OCI-LY7 (cell line): Measurements from ENCODE around the gene SERPINE2. TPM values are rescaled to one million over a fixed set of nuclear protein-coding genes. Genes with fewer than 3 reads are reported as not detected.

ENCODE experiments used
- BruUV-seq: library from RNA; stranded (reverse); fragments of 400-500 nt; replicated peaks from 2 replicates; lab custom pipeline; 2021; lab: Mats Ljungman, UMichigan
- CTCF ChIA-PET: fragments of 300-600 bp; sonication (Branson Sonifier 250); formaldehyde crosslinking; loops from one replicate; lab custom pipeline; 2022; ENCODE audit warnings: antibody characterized with exemption; ENCODE audit not compliant: unreplicated experiment; lab: Charles Lee
- POLR2A ChIA-PET: fragments of 300-600 bp; sonication (Branson Sonifier 250); formaldehyde crosslinking; loops from one replicate; lab custom pipeline; 2022; ENCODE audit warnings: antibody characterized with exemption; lab: Charles Lee
- DNase-seq: peaks from one replicate; pipeline ENCODE4 v3.0.0-alpha.2; 2015; ENCODE audit warnings: low spot score
- H2AFZ ChIP-seq: fragments of 200-600 bp; sonication (generic), shearing (Covaris generic); 2 replicates; pipeline ENCODE4 v1.6.1; 2014; ENCODE audit warnings: mild to moderate bottlenecking, antibody characterized with exemption, low read length, moderate library complexity
- H3K27ac ChIP-seq: fragments of 200-600 bp; sonication (generic); 2 replicates; pipeline ENCODE4 v1.5.1; 2014; ENCODE audit warnings: mixed run types, low read depth, mild to moderate bottlenecking, moderate library complexity, low read length, inconsistent platforms; ENCODE audit not compliant: poor library complexity, severe bottlenecking
- H3K36me3 ChIP-seq: fragments of 200-600 bp; sonication (generic); 2 replicates; pipeline ENCODE4 v1.6.1; 2014; ENCODE audit warnings: mild to moderate bottlenecking, antibody characterized with exemption, low read length, moderate library complexity, mixed read lengths; ENCODE audit not compliant: insufficient read depth
- H3K4me1 ChIP-seq: fragments of 200-600 bp; sonication (generic); 2 replicates; pipeline ENCODE4 v1.5.1; 2014; ENCODE audit warnings: mild to moderate bottlenecking, low read length; ENCODE audit not compliant: insufficient read depth, poor library complexity, severe bottlenecking
- H3K4me2 ChIP-seq: fragments of 200-600 bp; sonication (generic); 2 replicates; pipeline ENCODE4 v1.6.1; 2014; ENCODE audit warnings: mild to moderate bottlenecking, low read length
- H3K4me3 ChIP-seq: fragments of 200-600 bp; sonication (generic); 2 replicates; pipeline ENCODE4 v1.5.1; 2014; ENCODE audit warnings: mild to moderate bottlenecking, low read depth, low read length; ENCODE audit not compliant: poor library complexity, severe bottlenecking
- H3K79me2 ChIP-seq: fragments of 200-600 bp; sonication (generic); 2 replicates; pipeline ENCODE4 v1.6.1; 2016; ENCODE audit warnings: low read depth, mild to moderate bottlenecking, low read length, moderate library complexity, mixed read lengths; ENCODE audit not compliant: insufficient read depth
- H3K9me2 ChIP-seq: fragments of 200-600 bp; sonication (generic); 2 replicates; pipeline ENCODE4 v1.6.1; 2016; ENCODE audit warnings: mild to moderate bottlenecking, low read length, mixed read lengths; ENCODE audit not compliant: insufficient read depth
- H3K9me3 ChIP-seq: fragments of 200-600 bp; sonication (generic); 2 replicates; pipeline ENCODE4 v1.6.1; 2014; ENCODE audit warnings: mild to moderate bottlenecking, mixed run types, low read length, mixed read lengths
- H4K20me1 ChIP-seq: fragments of 200-600 bp; sonication (generic); 2 replicates; pipeline ENCODE4 v1.6.1; 2014; ENCODE audit warnings: mild to moderate bottlenecking, antibody characterized with exemption, low read length, moderate library complexity, mixed read lengths; ENCODE audit not compliant: insufficient read depth
- EZH2phosphoT487 ChIP-seq: fragments of 200-600 bp; sonication (generic); IDR thresholded peaks from 2 replicates; pipeline ENCODE4 v1.6.1; 2018; ENCODE audit warnings: low read depth, borderline replicate concordance, mild to moderate bottlenecking, mixed run types, antibody characterized with exemption, low read length, moderate library complexity, mixed read lengths
- intact Hi-C: fragments of 100-400 bp; cut with micrococcal nuclease; formaldehyde crosslinking; loops from one replicate; pipeline ENCODE4 v1.10.0; 2022; ENCODE audit not compliant: unreplicated experiment
- total RNA-seq, 2 experiments: library from RNA; depleted of rRNA in 1 of 2; stranded (reverse); fragments of >200 nt in 1 of 2; shearing (Covaris generic) in 1 of 2; gene quantifications; 2 replicates each; pipeline ENCODE4 v1.2.3, GENCODE V29; 2014 to 2022
- TF ChIP-seq, protein P1 (sequence below): fragments of 200-600 bp; sonication (generic); conservative IDR thresholded peaks from 2 replicates; pipeline ENCODE4 v1.5.1; 2014; ENCODE audit warnings: mild to moderate bottlenecking, antibody characterized with exemption, low read length, moderate library complexity, mixed read lengths

The SERPINE2 gene
- total RNA-seq, 2 experiments from 2014 or later = not detected

DNA sequence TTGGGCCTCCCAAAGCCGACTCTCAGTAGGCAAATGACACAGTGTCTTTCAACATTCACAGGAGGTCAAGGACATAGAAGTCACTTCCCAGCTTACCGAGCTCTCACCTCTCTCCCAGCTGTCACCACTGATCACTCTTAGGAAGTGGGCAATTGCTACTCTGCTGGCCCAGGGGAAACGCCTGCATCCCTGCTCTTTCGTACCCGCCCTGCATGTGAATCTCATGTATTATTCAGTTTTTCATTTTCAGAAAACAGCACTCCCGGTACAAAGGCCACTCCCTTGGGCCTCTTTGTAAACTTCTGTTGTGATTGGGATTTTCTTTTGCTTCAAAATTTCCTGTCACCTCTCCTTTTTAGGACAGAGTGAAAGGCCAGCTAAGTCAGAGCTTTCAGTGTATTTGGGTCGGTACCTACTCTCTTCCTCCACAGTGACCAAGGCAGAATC, 66.4 kb downstream of the SERPINE2 start:
- Histone ChIP-seq H3K9me2 (no peaks in the 10 kb centered on the region), H3K36me3 (peaks cover 26% of the 10 kb centered on the region; the same call in 1 of the 2 replicates), H3K79me2 (no peaks in the 10 kb centered on the region), H3K4me3 (no peak overlapping the region), H4K20me1 (no peaks in the 10 kb centered on the region), H3K9me3 (no peaks in the 10 kb centered on the region), H3K4me1 (no peaks in the 10 kb centered on the region), H3K4me2 (no peak overlapping the region), H2AFZ (no peak overlapping the region), H3K27ac (no peak overlapping the region)
- ChIA-PET CTCF (no interaction called here), POLR2A (interaction anchor here (0.6 to 1.4 kb wide), 2 partner anchors 20 to 509 kb away, joined by 3 to 4 read pairs; no protein-coding TSS in a partner anchor)
- BruUV-seq = no TSS peak
- intact Hi-C loops = loop anchor here (5.0 kb wide), 1 partner anchor 680 kb away; no protein-coding TSS in a partner anchor
- no peak for TF ChIP-seq EZH2phosphoT487
- TF ChIP-seq, protein P1, sequence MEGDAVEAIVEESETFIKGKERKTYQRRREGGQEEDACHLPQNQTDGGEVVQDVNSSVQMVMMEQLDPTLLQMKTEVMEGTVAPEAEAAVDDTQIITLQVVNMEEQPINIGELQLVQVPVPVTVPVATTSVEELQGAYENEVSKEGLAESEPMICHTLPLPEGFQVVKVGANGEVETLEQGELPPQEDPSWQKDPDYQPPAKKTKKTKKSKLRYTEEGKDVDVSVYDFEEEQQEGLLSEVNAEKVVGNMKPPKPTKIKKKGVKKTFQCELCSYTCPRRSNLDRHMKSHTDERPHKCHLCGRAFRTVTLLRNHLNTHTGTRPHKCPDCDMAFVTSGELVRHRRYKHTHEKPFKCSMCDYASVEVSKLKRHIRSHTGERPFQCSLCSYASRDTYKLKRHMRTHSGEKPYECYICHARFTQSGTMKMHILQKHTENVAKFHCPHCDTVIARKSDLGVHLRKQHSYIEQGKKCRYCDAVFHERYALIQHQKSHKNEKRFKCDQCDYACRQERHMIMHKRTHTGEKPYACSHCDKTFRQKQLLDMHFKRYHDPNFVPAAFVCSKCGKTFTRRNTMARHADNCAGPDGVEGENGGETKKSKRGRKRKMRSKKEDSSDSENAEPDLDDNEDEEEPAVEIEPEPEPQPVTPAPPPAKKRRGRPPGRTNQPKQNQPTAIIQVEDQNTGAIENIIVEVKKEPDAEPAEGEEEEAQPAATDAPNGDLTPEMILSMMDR = no peak
- DNase-seq = no peak

- Histone ChIP-seq H3K27ac (no peak overlapping the region), H2AFZ (no peak overlapping the region), H3K36me3 (peaks cover 36% of the 10 kb centered on the region), H3K9me3 (no peaks in the 10 kb centered on the region), H3K4me1 (no peaks in the 10 kb centered on the region), H4K20me1 (no peaks in the 10 kb centered on the region), H3K4me2 (no peak overlapping the region), H3K79me2 (no peaks in the 10 kb centered on the region), H3K4me3 (no peak overlapping the region), H3K9me2 (no peaks in the 10 kb centered on the region)
- TF ChIP-seq, protein P1 = no peak
- no peak for TF ChIP-seq EZH2phosphoT487
- BruUV-seq = no TSS peak
- POLR2A ChIA-PET = interaction anchor here (0.6 to 1.4 kb wide), 4 partner anchors 16 to 1166 kb away, joined by 3 to 4 read pairs (median 3); no protein-coding TSS in a partner anchor
- CTCF ChIA-PET = no interaction called here
- no peak for DNase-seq
- intact Hi-C loops = loop anchor here (5.0 kb wide), 1 partner anchor 681 kb away; no protein-coding TSS in a partner anchor
Measured at GRCh38 chr2:223971731-223972130, 67.4 kb downstream of the SERPINE2 start.
